SK-N-SH treated with all-trans-retinoic acid at 6 μM for 48 hours (cell line): ENCODE results near the gene LRRFIP2.

Experiments
- ATAC-seq: fragments of 200-7000 bp; cut with Tn5 transposase; 3 replicates; pipeline ENCODE4 v1.9.1; 2020; ENCODE audit warnings: mild to moderate bottlenecking, moderate library complexity
- ARNTL ChIP-seq: fragments of 450-650 bp; formaldehyde crosslinking; IDR thresholded peaks from 2 replicates; pipeline ENCODE4 v1.5.0; 2020; ENCODE audit warnings: low read depth, mild to moderate bottlenecking, moderate library complexity, borderline replicate concordance
- BACH2 ChIP-seq: fragments of 250-450 bp; sonication (Bioruptor Pico); IDR thresholded peaks from 2 replicates; pipeline ENCODE4 v1.9.0; 2021; ENCODE audit warnings: mild to moderate bottlenecking, borderline replicate concordance
- CSDC2 ChIP-seq: fragments of 250-450 bp; sonication (Bioruptor Pico); IDR thresholded peaks from 2 replicates; pipeline ENCODE4 v1.5.0; 2020; ENCODE audit warnings: mild to moderate bottlenecking, moderate library complexity
- ESRRG ChIP-seq: fragments of 250-450 bp; sonication (Bioruptor Pico); IDR thresholded peaks from 2 replicates; pipeline ENCODE4 v1.6.1; 2021; ENCODE audit warnings: mild to moderate bottlenecking
- ISL1 ChIP-seq: fragments of 250-450 bp; sonication (Bioruptor Pico); IDR thresholded peaks from 2 replicates; pipeline ENCODE4 v2.1.2; 2022; ENCODE audit warnings: mild to moderate bottlenecking, moderate library complexity
- OSR1 ChIP-seq: fragments of 250-450 bp; sonication (Bioruptor Pico); IDR thresholded peaks from 2 replicates; pipeline ENCODE4 v1.8.0; 2022; ENCODE audit warnings: moderate library complexity, mild to moderate bottlenecking, inconsistent platforms
- PPARA ChIP-seq: fragments of 250-450 bp; sonication (Bioruptor Pico); IDR thresholded peaks from 2 replicates; pipeline ENCODE4 v1.5.0; 2020; ENCODE audit warnings: mild to moderate bottlenecking, borderline replicate concordance
- RARB ChIP-seq: fragments of 250-450 bp; sonication (Bioruptor Pico); IDR thresholded peaks from 2 replicates; pipeline ENCODE4 v1.8.0; 2021; ENCODE audit warnings: mild to moderate bottlenecking, moderate library complexity
- SNAI2 ChIP-seq: fragments of 250-450 bp; sonication (Bioruptor Pico); IDR thresholded peaks from 2 replicates; pipeline ENCODE4 v1.5.0; 2020; ENCODE audit warnings: mild to moderate bottlenecking, moderate library complexity
- TCF4 ChIP-seq: fragments of 250-450 bp; sonication (Bioruptor Pico); IDR thresholded peaks from 2 replicates; pipeline ENCODE4 v1.8.0; 2021; ENCODE audit warnings: mild to moderate bottlenecking, moderate library complexity, borderline replicate concordance
- ZC3H10 ChIP-seq: fragments of 250-450 bp; sonication (Bioruptor Pico); IDR thresholded peaks from 2 replicates; pipeline ENCODE4 v1.5.1; 2021; ENCODE audit warnings: mild to moderate bottlenecking, moderate library complexity
- ZFP3 ChIP-seq: fragments of 250-450 bp; sonication (Bioruptor Pico); IDR thresholded peaks from 2 replicates; pipeline ENCODE4 v1.5.0; 2020; ENCODE audit warnings: mild to moderate bottlenecking, moderate library complexity
- ZFP30 ChIP-seq: fragments of 450-650 bp; formaldehyde crosslinking; IDR thresholded peaks from 2 replicates; pipeline ENCODE4 v1.5.0; 2022; ENCODE audit warnings: mild to moderate bottlenecking, moderate library complexity
- ZNF565 ChIP-seq: fragments of 450-650 bp; formaldehyde crosslinking; conservative IDR thresholded peaks from 2 replicates; pipeline ENCODE4 v1.5.0; 2020; ENCODE audit warnings: low read depth, mild to moderate bottlenecking, moderate library complexity
- ZNF70 ChIP-seq: fragments of 450-650 bp; formaldehyde crosslinking; IDR thresholded peaks from 2 replicates; pipeline ENCODE4 v1.5.0; 2020; ENCODE audit warnings: mild to moderate bottlenecking, moderate library complexity
- ZNF8 ChIP-seq: fragments of 450-650 bp; formaldehyde crosslinking; IDR thresholded peaks from 2 replicates; pipeline ENCODE4 v1.5.0; 2020; ENCODE audit warnings: mild to moderate bottlenecking, moderate library complexity
- TF ChIP-seq, protein P1 (sequence below): fragments of 250-450 bp; sonication (Bioruptor Pico); IDR thresholded peaks from 2 replicates; pipeline ENCODE4 v1.8.0; 2020; ENCODE audit warnings: mild to moderate bottlenecking, moderate library complexity, borderline replicate concordance
- TF ChIP-seq, protein P2 (sequence below): fragments of 250-450 bp; sonication (Bioruptor Pico); IDR thresholded peaks from 2 replicates; pipeline ENCODE4 v1.5.1; 2021; ENCODE audit warnings: mild to moderate bottlenecking, moderate library complexity
- TF ChIP-seq, protein P3 (sequence below): fragments of 250-450 bp; sonication (Bioruptor Pico); IDR thresholded peaks from 2 replicates; pipeline ENCODE4 v1.5.1; 2020; ENCODE audit warnings: low read depth, mild to moderate bottlenecking, moderate library complexity

The LRRFIP2 gene

DNA sequence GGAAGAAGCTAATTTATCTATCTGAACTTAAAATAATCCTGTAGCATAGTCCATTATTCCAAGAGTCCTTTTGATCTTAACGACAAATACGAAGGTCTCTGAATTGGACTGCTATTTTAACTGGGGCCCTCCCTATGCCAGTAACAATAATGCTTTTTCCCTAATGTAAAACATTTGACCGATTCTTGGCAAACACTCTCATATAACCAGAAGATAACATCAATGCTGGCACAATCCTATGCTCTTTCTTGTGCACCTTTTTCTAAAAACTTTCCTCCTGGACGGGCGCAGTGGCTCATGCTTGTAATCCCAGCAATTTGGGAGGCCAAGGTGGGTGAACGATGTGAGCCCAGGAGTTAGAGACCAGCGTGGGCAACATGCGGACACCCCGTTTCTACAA is 3.9 kb downstream of the LRRFIP2 start:
- TF ChIP-seq ISL1 (CRISPR knock-in tag), result no peak
- no peak for TF ChIP-seq ZNF8 (CRISPR knock-in tag)
- TF ChIP-seq ZFP3 (CRISPR knock-in tag), result no peak
- TF ChIP-seq CSDC2 (CRISPR knock-in tag), result no peak
- no peak for TF ChIP-seq ESRRG (CRISPR knock-in tag)
- TF ChIP-seq, protein P1, sequence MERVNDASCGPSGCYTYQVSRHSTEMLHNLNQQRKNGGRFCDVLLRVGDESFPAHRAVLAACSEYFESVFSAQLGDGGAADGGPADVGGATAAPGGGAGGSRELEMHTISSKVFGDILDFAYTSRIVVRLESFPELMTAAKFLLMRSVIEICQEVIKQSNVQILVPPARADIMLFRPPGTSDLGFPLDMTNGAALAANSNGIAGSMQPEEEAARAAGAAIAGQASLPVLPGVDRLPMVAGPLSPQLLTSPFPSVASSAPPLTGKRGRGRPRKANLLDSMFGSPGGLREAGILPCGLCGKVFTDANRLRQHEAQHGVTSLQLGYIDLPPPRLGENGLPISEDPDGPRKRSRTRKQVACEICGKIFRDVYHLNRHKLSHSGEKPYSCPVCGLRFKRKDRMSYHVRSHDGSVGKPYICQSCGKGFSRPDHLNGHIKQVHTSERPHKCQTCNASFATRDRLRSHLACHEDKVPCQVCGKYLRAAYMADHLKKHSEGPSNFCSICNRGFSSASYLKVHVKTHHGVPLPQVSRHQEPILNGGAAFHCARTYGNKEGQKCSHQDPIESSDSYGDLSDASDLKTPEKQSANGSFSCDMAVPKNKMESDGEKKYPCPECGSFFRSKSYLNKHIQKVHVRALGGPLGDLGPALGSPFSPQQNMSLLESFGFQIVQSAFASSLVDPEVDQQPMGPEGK (CRISPR knock-in tag), result no peak
- TF ChIP-seq TCF4 (CRISPR knock-in tag), result no peak
- no peak for TF ChIP-seq OSR1
- TF ChIP-seq ARNTL (CRISPR knock-in tag), result no peak
- TF ChIP-seq ZC3H10 (CRISPR knock-in tag), result no peak
- TF ChIP-seq ZNF70 (CRISPR knock-in tag), result no peak
- ATAC-seq, result peak; percentile 32; the same call in 2 of the 3 replicates

DNA sequence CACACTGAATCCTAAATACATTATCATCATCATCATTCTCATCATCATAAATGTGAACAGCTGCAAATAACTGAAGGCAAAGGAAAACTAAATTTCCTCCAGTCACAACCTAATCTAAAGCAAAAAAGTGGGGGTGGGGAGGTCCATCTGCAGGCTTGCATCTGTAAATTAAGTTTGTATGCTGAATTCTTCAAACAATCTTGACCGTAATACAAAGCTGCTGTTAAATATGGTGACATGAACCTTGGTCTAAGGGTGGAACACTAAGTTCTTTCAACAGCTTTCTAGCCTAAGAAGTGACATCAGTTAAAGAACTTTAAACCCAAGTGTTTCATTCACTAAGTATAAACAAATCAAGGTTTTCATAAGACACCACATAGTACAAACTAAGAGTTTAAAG is 4.3 kb downstream of the LRRFIP2 start:
- ATAC-seq, result peak; percentile 15
- TF ChIP-seq ZNF70 (CRISPR knock-in tag) (no peak), ISL1 (CRISPR knock-in tag) (no peak), PPARA (CRISPR knock-in tag) (no peak), CSDC2 (CRISPR knock-in tag) (no peak), RARB (CRISPR knock-in tag) (no peak), ZNF565 (CRISPR knock-in tag) (no peak), BACH2 (CRISPR knock-in tag) (no peak)
- TF ChIP-seq, protein P2, sequence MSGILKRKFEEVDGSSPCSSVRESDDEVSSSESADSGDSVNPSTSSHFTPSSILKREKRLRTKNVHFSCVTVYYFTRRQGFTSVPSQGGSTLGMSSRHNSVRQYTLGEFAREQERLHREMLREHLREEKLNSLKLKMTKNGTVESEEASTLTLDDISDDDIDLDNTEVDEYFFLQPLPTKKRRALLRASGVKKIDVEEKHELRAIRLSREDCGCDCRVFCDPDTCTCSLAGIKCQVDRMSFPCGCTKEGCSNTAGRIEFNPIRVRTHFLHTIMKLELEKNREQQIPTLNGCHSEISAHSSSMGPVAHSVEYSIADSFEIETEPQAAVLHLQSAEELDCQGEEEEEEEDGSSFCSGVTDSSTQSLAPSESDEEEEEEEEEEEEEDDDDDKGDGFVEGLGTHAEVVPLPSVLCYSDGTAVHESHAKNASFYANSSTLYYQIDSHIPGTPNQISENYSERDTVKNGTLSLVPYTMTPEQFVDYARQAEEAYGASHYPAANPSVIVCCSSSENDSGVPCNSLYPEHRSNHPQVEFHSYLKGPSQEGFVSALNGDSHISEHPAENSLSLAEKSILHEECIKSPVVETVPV, result no peak

DNA sequence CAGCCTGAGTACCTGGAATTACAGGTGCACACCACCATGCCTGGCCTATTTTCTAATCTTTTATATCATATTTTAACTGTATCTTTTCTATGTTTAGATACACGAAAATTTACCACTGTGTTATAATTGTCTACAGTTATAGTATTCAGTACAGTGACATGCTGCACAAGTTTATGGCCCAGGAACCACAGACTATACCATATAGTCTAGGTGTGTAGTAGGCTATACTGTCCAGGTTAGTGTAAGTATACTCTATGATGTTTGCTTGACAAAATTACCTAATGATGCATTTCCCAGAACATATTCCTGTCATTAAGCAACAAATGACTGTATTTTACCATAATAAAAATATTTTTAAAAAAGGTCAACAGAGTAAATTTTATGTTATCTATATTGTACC is 5.5 kb downstream of the LRRFIP2 start:
- TF ChIP-seq, protein P2, result no peak
- TF ChIP-seq ESRRG (CRISPR knock-in tag) (no peak), BACH2 (CRISPR knock-in tag) (no peak), ZC3H10 (CRISPR knock-in tag) (no peak), PPARA (CRISPR knock-in tag) (no peak), ZFP30 (CRISPR knock-in tag) (no peak), TCF4 (CRISPR knock-in tag) (no peak), ZNF8 (CRISPR knock-in tag) (no peak), CSDC2 (CRISPR knock-in tag) (no peak), ZNF70 (CRISPR knock-in tag) (no peak)
- TF ChIP-seq, protein P3, sequence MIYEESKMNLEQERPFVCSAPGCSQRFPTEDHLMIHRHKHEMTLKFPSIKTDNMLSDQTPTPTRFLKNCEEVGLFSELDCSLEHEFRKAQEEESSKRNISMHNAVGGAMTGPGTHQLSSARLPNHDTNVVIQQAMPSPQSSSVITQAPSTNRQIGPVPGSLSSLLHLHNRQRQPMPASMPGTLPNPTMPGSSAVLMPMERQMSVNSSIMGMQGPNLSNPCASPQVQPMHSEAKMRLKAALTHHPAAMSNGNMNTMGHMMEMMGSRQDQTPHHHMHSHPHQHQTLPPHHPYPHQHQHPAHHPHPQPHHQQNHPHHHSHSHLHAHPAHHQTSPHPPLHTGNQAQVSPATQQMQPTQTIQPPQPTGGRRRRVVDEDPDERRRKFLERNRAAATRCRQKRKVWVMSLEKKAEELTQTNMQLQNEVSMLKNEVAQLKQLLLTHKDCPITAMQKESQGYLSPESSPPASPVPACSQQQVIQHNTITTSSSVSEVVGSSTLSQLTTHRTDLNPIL (CRISPR knock-in tag), result no peak
- TF ChIP-seq, protein P1 (CRISPR knock-in tag), result no peak
- ATAC-seq, result no peak

GRCh38 chr3:37163262-37164015 is 10.9 kb downstream of the LRRFIP2 start:
- ATAC-seq, result peak; percentile 77
- no peak for TF ChIP-seq ZFP30 (CRISPR knock-in tag)
- no peak for TF ChIP-seq SNAI2 (CRISPR knock-in tag)
- no peak for TF ChIP-seq TCF4 (CRISPR knock-in tag)
- TF ChIP-seq, all 23 proteins: peak for 0
